NCI-H1436 treated with DMSO at 0.1 percent for 48 hours (cell line): Measurements from ENCODE around the gene CLDN9.

Experiments
- DNase-seq: peaks from one replicate; lab custom pipeline; 2025; lab: John Stamatoyannopoulos, UW

CLDN9 gene

DNA sequence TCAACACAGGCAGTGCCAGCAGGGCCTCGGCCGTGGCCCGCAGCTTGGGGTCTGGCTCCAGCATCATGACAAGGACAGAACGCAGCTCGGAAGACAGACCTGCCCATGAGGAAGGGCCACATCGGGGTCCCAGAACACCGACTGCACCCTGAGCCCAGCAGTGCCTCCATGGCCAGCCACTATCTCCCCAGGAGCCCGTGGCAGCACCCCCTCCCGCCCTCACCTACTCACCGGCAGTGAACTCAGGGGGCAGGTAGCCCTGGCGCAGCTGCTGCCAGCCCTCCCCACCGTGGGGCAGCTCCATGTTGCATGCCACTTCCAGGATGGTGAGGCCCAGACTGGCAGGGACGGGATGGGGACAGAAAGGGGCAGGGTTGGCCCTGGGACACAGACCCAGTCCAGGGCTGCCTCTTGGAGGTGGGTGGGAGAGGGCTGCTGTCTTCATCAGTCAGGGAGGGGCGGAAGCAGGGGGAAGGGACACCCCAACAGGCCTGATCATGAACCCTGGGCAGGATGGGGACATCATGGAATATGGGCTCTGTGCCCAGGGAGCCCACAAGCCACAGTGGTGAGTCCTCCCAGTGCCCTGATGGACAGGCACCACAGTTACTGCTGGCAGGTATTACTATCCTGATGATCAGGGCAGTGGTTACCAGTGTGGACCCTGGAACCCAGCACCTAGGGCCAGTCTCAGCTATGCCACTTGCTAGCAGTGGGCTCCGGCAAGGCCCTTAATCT is 38.2 kb upstream of the CLDN9 start:
- no peak for DNase-seq

DNA sequence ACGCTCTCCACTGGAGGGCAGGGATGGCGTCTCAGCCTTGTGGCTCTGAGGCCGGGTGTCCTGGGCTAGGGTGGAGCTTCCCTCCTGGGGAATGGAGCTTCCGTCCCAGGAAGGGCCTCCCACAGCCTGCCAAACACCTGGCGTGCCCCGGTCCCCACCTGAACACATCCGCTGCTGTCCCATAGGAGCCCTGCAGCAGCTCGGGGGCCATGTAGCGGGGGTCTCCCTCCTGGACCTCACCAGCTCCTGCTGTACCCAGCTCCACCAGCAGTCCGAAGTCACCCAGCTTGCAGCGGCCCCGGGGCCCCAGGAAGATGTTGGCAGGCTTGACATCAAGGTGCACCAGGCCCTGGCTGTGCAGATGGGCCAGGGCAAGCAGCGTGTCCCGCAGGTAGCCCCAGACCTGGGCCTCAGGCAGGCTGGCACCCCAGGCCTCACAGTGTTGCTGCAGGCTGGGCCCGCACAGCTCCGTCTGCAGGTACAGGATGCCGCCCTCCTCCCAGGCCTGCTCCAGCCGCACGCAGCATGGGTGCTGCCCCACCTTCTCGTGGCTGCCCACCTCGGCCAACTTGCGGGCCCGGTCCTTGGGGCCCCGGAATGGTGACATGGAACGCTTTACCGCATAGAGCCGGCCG is 37.4 kb upstream of the CLDN9 start:
- no peak for DNase-seq

DNA sequence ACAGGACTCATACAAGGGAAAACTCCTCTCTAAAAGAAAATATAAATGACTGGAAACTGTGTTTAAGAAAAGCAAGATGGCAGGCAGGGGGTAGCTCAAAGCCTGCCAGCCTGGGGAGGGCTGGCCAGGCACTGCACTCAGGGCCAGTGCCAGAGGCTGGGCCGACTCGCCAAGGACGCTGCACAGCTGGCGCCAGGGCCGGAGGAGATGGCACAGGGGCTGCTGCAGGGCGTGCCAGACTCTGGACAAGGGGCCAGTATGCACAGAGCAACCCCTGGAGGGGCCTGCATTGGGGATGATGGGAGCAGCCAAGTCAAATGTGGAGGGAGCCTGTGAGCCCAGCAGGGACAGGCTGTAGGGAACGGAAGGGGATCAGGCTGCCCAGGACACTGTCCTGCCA is 36.5 kb upstream of the CLDN9 start:
- DNase-seq, result no peak

GRCh38 chr16:2976673-2977072 is 36.0 kb upstream of the CLDN9 start:
- DNase-seq, result no peak

DNA sequence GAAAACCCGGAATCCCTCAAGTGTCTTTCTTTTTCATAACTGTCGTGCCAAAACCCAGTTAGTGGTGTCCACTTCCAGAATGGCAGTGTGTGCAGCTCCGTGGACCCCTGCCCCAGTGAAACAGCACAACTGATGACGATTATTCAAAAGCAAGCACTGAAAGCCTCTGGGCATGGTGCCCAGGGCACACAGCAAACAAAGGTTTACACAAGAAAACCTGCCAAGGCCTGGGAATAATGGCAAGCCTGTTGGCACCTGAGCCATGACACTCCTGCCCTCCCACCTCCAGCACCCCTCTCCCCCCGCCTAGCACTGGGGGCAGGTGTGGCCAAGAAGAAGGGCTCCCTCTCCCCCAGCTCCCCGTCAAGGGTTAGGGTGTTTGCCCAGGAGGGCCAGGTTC is 35.3 kb upstream of the CLDN9 start:
- DNase-seq, result no peak

GRCh38 chr16:2979669-2980226 is 33.0 kb upstream of the CLDN9 start:
- no peak for DNase-seq

DNA sequence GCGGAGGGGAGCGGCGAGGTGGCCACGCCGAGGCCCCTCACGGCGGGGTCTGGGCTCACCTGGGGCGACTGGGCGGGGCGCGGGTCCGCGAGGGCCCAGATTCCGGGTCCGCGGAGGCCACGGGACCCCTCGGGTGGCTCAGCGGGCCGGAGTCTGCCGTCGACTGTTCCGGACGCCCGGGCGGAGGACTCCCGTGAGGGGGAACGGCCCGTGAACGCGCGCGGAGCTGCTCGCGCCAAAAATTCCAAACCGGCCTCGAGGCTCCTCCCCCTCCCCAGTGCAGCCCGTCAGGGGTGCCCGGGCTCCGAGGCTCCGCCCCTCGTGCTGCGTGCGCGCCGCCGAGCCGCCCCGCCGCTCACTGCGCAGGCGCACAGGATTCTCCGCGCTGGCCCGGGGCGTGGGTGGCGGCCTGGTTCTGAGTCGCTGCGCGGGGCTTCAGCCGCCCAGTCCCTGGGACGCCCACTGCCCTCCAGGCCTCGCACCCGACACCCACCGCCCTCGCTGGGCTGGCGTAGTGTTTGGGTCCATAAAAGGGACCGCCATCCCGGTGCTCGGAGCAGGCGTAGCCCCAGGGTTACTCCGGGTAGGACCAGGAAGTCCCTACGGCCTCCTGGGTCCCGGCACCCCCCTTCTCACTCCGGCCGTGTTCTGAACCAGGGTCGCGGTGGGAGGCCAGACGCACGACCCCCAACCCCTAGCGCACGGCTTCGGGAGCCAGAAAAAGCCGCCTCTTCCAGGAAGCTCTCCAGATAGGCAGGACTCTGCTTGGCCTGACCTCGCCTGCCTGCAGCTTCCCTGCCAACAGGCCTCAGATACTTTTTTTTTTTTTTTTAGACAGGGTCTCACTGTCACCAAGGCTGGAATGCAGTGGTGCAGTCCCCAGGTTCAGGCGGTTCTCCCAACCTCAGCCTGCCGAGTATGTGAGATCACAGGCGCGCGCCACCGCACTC is 32.2 kb upstream of the CLDN9 start, which contains the start of gene PKMYT1:
TSS of gene PKMYT1 (minus strand) at position 220 of the 950 bp plus-strand sequence. CDS start 789 bp downstream, outside the sequence.
- no peak for DNase-seq

GRCh38 chr16:2981177-2981898 is 31.4 kb upstream of the CLDN9 start:
- DNase-seq, result no peak

DNA sequence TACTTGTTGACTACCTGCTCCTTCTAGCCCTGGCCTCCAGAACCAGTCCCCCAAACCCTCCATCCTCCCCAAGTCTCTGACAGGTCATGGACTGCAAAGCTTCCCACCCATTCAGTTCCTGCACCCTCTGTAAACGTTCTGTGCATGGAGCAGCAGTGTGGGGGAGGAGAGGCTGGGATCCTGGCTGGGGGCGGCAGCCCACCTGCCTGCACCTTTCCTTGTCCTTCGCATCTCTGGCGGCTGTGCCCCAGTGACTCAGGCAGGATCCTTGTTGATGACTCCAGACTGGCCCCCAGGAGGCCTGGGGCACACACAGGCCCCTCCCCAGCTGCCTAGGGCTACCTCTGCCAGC is 30.8 kb upstream of the CLDN9 start:
- no peak for DNase-seq

GRCh38 chr16:2982402-2982801 is 30.3 kb upstream of the CLDN9 start:
- DNase-seq, result no peak

DNA sequence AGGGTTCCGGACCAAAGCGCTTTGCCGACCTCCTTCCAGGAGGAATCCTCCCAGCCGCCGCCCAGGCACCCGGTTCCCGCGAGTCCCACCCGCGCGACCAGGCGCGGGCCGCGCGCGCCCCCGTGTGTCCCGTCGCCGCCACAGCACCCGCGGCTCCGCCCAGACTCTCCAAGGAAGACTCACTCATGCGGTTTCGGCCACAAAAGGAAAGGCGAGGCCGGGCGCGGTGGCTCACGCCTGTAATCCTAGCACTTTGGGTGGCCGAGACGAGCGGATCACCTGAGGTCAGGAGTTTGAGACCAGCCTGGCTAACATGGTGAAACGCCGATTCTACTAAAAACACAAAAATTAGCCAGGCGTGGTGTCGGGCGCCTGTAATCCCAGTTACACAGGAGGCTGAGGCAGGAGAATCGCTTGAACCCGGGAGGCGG is 29.0 kb upstream of the CLDN9 start:
- DNase-seq, result no peak

- DNase-seq, result no peak
Measured at GRCh38 chr16:2985462-2985861, 27.3 kb upstream of the CLDN9 start.

- no peak for DNase-seq
Measured at GRCh38 chr16:2985893-2986355, 26.8 kb upstream of the CLDN9 start.

DNA sequence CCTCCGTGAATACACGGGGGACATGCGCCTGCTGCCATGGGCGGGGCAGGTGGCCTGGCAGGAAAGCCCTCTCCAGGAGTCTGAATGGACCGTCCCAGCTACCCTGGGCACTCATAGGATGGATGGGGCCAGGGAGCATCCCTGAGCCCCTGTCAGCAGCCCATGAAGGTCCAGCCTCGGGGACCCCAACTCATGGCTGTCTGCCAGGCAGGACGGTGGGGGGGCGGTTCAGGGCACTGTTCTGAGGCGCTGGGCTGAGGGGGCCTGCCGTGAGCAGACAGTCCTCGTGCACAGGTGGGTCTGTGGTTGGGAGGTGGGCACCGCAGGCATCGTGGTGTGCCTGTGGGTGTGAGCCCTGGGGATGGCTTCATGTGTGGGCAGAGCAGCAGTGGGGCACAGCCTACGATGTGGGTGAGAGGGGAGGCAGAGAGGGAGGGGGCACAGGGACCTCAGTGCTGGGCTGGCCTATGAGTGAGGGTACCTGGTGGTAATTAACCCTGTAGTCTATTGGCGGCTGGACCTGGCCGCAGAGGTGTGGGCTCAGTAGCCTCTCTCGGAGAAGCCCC is 26.0 kb upstream of the CLDN9 start:
- no peak for DNase-seq

DNA sequence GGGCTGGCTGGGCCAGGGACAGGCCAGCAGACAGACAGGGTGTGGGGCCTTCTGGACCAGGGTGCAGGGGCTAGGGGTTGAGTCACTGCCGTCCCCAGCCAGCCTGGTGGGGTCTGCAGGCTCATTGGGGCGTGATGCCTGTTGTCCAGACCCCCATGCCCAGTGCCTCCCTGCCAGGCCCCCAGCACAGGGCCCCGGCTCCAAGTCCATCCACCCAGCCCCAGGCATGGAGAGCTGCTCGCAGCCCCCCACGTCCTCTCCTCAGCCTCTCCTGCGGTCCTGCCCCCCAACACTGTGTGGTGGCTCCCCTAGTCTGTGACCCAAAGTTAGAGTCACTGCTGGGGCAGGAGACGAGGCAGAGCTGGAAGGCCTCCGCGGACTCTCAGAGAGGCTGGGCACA is 25.4 kb upstream of the CLDN9 start:
- no peak for DNase-seq

GRCh38 chr16:2987833-2988232 is 24.9 kb upstream of the CLDN9 start:
- DNase-seq, result no peak

- DNase-seq, result no peak
Measured at GRCh38 chr16:2988590-2989099, 24.1 kb upstream of the CLDN9 start.

- DNase-seq, result no peak
Measured at GRCh38 chr16:2990891-2991290, 21.8 kb upstream of the CLDN9 start.

- no peak for DNase-seq
Measured at GRCh38 chr16:2991566-2992261, 21.0 kb upstream of the CLDN9 start.

GRCh38 chr16:2992383-2993081 is 20.2 kb upstream of the CLDN9 start:
- DNase-seq, result no peak
